Activated CD8-positive, alpha-beta T cell treated with anti-CD3 and anti-CD28 coated beads, Interleukin-2, amount 10 ng/mL, durations not matched to agents 7 days and 5 days (primary cell): Measurements from ENCODE around the gene AGTPBP1. TPM values are rescaled to one million over a fixed set of nuclear protein-coding genes. Genes with fewer than 3 reads are reported as not detected.

Experiments
- ATAC-seq: fragments of 150-1000 bp; cut with Tn5 transposase; one replicate; pipeline ENCODE4 v1.10.0; 2021; ENCODE audit warnings: moderate library complexity
- CTCF ChIA-PET: fragments of 350-600 bp; sonication (Branson Sonifier 250); formaldehyde crosslinking; loops from one replicate; lab custom pipeline; 2021; ENCODE audit warnings: antibody characterized with exemption; lab: Charles Lee
- POLR2A ChIA-PET: fragments of 350-600 bp; sonication (Branson Sonifier 250); formaldehyde crosslinking; loops from one replicate; lab custom pipeline; 2021; ENCODE audit warnings: antibody characterized with exemption; lab: Charles Lee
- DNase-seq: peaks from one replicate; pipeline ENCODE4 v3.0.0-alpha.2; 2020
- H3K27ac Mint-ChIP-seq: one replicate; pipeline ENCODE4 v1.8.0; 2021; ENCODE audit warnings: mild to moderate bottlenecking, mixed read lengths
- H3K27me3 Mint-ChIP-seq: one replicate; pipeline ENCODE4 v1.8.0; 2021; ENCODE audit warnings: low read depth, mixed read lengths
- H3K36me3 Mint-ChIP-seq: one replicate; pipeline ENCODE4 v1.8.0; 2021; ENCODE audit warnings: low read depth, mixed read lengths
- H3K4me1 Mint-ChIP-seq: one replicate; pipeline ENCODE4 v1.8.0; 2021; ENCODE audit warnings: low read depth, mixed read lengths
- H3K4me3 Mint-ChIP-seq: one replicate; pipeline ENCODE4 v1.8.0; 2021; ENCODE audit warnings: mild to moderate bottlenecking, mixed read lengths
- H3K9me3 Mint-ChIP-seq: one replicate; pipeline ENCODE4 v1.8.0; 2022; ENCODE audit warnings: mixed read lengths; ENCODE audit not compliant: insufficient read depth
- total RNA-seq, 2 experiments: library from RNA; stranded (reverse); gene quantifications; one replicate each; pipeline ENCODE4 v1.2.3, GENCODE V29; 2021

The AGTPBP1 gene
- total RNA-seq, 2 experiments from 2014 or later: 32.6 to 35.7 TPM

- POLR2A ChIA-PET: no interaction called here
- no peak overlapping the region for H3K27ac Mint-ChIP-seq
- no peaks in the 10 kb centered on the region for H3K36me3 Mint-ChIP-seq
- H3K4me3 Mint-ChIP-seq: no peak overlapping the region
- H3K4me1 Mint-ChIP-seq: no peaks in the 10 kb centered on the region
- CTCF ChIA-PET: interaction anchor here (0.6 kb wide), 1 partner anchor 11 kb away, joined by 3 read pairs; no protein-coding TSS in a partner anchor
- DNase-seq (no peak), ATAC-seq (no peak)
- peaks cover 2% of the 10 kb centered on the region for H3K27me3 Mint-ChIP-seq
- no peaks in the 10 kb centered on the region for H3K9me3 Mint-ChIP-seq
These were observed 226.7 kb downstream of the AGTPBP1 start for GRCh38 chr9:85515021-85515420.

- Mint-ChIP-seq H3K9me3 (no peaks in the 10 kb centered on the region), H3K27ac (no peak overlapping the region), H3K4me3 (no peak overlapping the region), H3K36me3 (no peaks in the 10 kb centered on the region), H3K4me1 (no peaks in the 10 kb centered on the region), H3K27me3 (peaks cover 2% of the 10 kb centered on the region)
- no peak for ATAC-seq
- POLR2A ChIA-PET: no interaction called here
- no peak for DNase-seq
- CTCF ChIA-PET: interaction anchor here (0.6 kb wide), 1 partner anchor 10 kb away, joined by 3 read pairs; no protein-coding TSS in a partner anchor
These were observed 227.5 kb downstream of the AGTPBP1 start for GRCh38 chr9:85514256-85514655.

- no peak overlapping the region for H3K27ac Mint-ChIP-seq
These were observed 230.0 kb downstream of the AGTPBP1 start for GRCh38 chr9:85511746-85512145.

GRCh38 chr9:85510830-85511504 lies 230.8 kb downstream of the AGTPBP1 start:
- no peaks in the 10 kb centered on the region for H3K36me3 Mint-ChIP-seq
- no peak for DNase-seq
- CTCF ChIA-PET: no interaction called here
- no peak for ATAC-seq
- H3K4me1 Mint-ChIP-seq: no peaks in the 10 kb centered on the region
- H3K27me3 Mint-ChIP-seq: peaks cover 7% of the 10 kb centered on the region
- no peak overlapping the region for H3K27ac Mint-ChIP-seq
- POLR2A ChIA-PET: no interaction called here
- H3K9me3 Mint-ChIP-seq: no peaks in the 10 kb centered on the region
- no peak overlapping the region for H3K4me3 Mint-ChIP-seq

More at GRCh38 chr9:85511746-85512145, 230.0 kb downstream of the AGTPBP1 start:
- CTCF ChIA-PET: no interaction called here
- POLR2A ChIA-PET: no interaction called here
- Mint-ChIP-seq H3K27me3 (peaks cover 7% of the 10 kb centered on the region), H3K4me1 (no peaks in the 10 kb centered on the region), H3K36me3 (no peaks in the 10 kb centered on the region), H3K9me3 (no peaks in the 10 kb centered on the region), H3K4me3 (no peak overlapping the region)
- DNase-seq (no peak), ATAC-seq (no peak)

GRCh38 chr9:85508616-85509015 lies 233.1 kb downstream of the AGTPBP1 start:
- Mint-ChIP-seq H3K36me3 (no peaks in the 10 kb centered on the region), H3K4me1 (no peaks in the 10 kb centered on the region), H3K9me3 (no peaks in the 10 kb centered on the region), H3K27ac (no peak overlapping the region), H3K4me3 (no peak overlapping the region), H3K27me3 (peaks cover 9% of the 10 kb centered on the region)
- DNase-seq (no peak), ATAC-seq (no peak)
- CTCF ChIA-PET: no interaction called here
- POLR2A ChIA-PET: interaction anchor here (0.6 kb wide), 1 partner anchor 63 kb away, joined by 3 read pairs; no protein-coding TSS in a partner anchor

GRCh38 chr9:85505612-85506011 lies 236.1 kb downstream of the AGTPBP1 start:
- Mint-ChIP-seq H3K9me3 (no peaks in the 10 kb centered on the region), H3K4me3 (no peak overlapping the region), H3K27ac (no peak overlapping the region), H3K4me1 (peaks cover 2% of the 10 kb centered on the region), H3K36me3 (no peaks in the 10 kb centered on the region), H3K27me3 (peaks cover 9% of the 10 kb centered on the region)
- ChIA-PET POLR2A (no interaction called here), CTCF (no interaction called here)
- no peak for ATAC-seq
- no peak for DNase-seq

GRCh38 chr9:85502815-85503655 lies 238.7 kb downstream of the AGTPBP1 start:
- peaks cover 7% of the 10 kb centered on the region for H3K27me3 Mint-ChIP-seq
- ChIA-PET POLR2A (no interaction called here), CTCF (no interaction called here)
- no peak overlapping the region for H3K27ac Mint-ChIP-seq
- H3K36me3 Mint-ChIP-seq: no peaks in the 10 kb centered on the region
- peaks cover 2% of the 10 kb centered on the region for H3K4me1 Mint-ChIP-seq
- ATAC-seq: no peak
- H3K9me3 Mint-ChIP-seq: no peaks in the 10 kb centered on the region
- H3K4me3 Mint-ChIP-seq: no peak overlapping the region
- no peak for DNase-seq

- ATAC-seq: no peak
- Mint-ChIP-seq H3K9me3 (no peaks in the 10 kb centered on the region), H3K27me3 (peaks cover 6% of the 10 kb centered on the region)
These were observed 239.9 kb downstream of the AGTPBP1 start for GRCh38 chr9:85501882-85502281.

GRCh38 chr9:85501456-85501855 lies 240.3 kb downstream of the AGTPBP1 start:
- H3K36me3 Mint-ChIP-seq: no peaks in the 10 kb centered on the region
- POLR2A ChIA-PET: no interaction called here
- H3K9me3 Mint-ChIP-seq: no peaks in the 10 kb centered on the region
- no peak overlapping the region for H3K27ac Mint-ChIP-seq
- peaks cover 6% of the 10 kb centered on the region for H3K27me3 Mint-ChIP-seq
- H3K4me1 Mint-ChIP-seq: peaks cover 2% of the 10 kb centered on the region
- DNase-seq (no peak), ATAC-seq (no peak)
- CTCF ChIA-PET: no interaction called here
- H3K4me3 Mint-ChIP-seq: no peak overlapping the region

More at GRCh38 chr9:85501882-85502281, 239.9 kb downstream of the AGTPBP1 start:
- CTCF ChIA-PET: no interaction called here
- Mint-ChIP-seq H3K4me3 (no peak overlapping the region), H3K4me1 (peaks cover 2% of the 10 kb centered on the region), H3K27ac (no peak overlapping the region), H3K36me3 (no peaks in the 10 kb centered on the region)
- POLR2A ChIA-PET: no interaction called here
- no peak for DNase-seq

Other genes with a start within 250 kb of the AGTPBP1 start
- gene NAA35, start 199.2 kb upstream of the AGTPBP1 start, total RNA-seq: 10 to 100 TPM; 23.4 to 25.8 TPM